HG03575 (cell line): ENCODE data around the gene NDST3.
"Not testable (repeated sequence)": the region's sequence is repeated elsewhere in the genome, so short reads cannot be mapped to it uniquely, and the experiment has no call there.

Source experiments
- ATAC-seq: cut with Tn5 transposase; IDR thresholded peaks from one replicate; pipeline ENCODE4 v1.9.1; 2021; ENCODE audit not compliant: unreplicated experiment, insufficient number of reproducible peaks, low FRiP score; ENCODE audit errors: extremely low read depth

NDST3 gene

GRCh38 chr4:118259111-118259510, 224.8 kb downstream of the NDST3 start:
- no peak for ATAC-seq

GRCh38 chr4:118260309-118260708, 226.0 kb downstream of the NDST3 start:
- ATAC-seq: no peak

- no peak for ATAC-seq
Observed at GRCh38 chr4:118264096-118264495, 229.8 kb downstream of the NDST3 start.

GRCh38 chr4:118265312-118266144, 231.2 kb downstream of the NDST3 start:
- no peak for ATAC-seq

GRCh38 chr4:118266145-118266496, 231.8 kb downstream of the NDST3 start:
- not testable (repeated sequence) for ATAC-seq

- no peak for ATAC-seq
Observed at GRCh38 chr4:118268780-118269179, 234.5 kb downstream of the NDST3 start.

GRCh38 chr4:118270492-118270891, 236.2 kb downstream of the NDST3 start:
- ATAC-seq: peak; percentile 57

GRCh38 chr4:118271788-118272187, 237.5 kb downstream of the NDST3 start:
- no peak for ATAC-seq

- no peak for ATAC-seq
Observed at GRCh38 chr4:118273642-118274041, 239.4 kb downstream of the NDST3 start.

- ATAC-seq: no peak
Observed at GRCh38 chr4:118276580-118276979, 242.3 kb downstream of the NDST3 start.

- ATAC-seq: no peak
Observed at GRCh38 chr4:118277243-118277642, 243.0 kb downstream of the NDST3 start.

- ATAC-seq: peak; percentile 48
Observed at GRCh38 chr4:118278473-118279274, 244.4 kb downstream of the NDST3 start.

GRCh38 chr4:118279328-118279727, 245.0 kb downstream of the NDST3 start:
- no peak for ATAC-seq

- no peak for ATAC-seq
Observed at GRCh38 chr4:118279920-118280432, 245.7 kb downstream of the NDST3 start.

GRCh38 chr4:118280501-118281218, 246.4 kb downstream of the NDST3 start:
- peak; percentile 19 for ATAC-seq

- no peak for ATAC-seq
Observed at GRCh38 chr4:118281611-118282442, 247.5 kb downstream of the NDST3 start.

GRCh38 chr4:118282692-118283091, 248.4 kb downstream of the NDST3 start:
- no peak for ATAC-seq

GRCh38 chr4:118284169-118284568, 249.9 kb downstream of the NDST3 start:
- ATAC-seq: no peak

GRCh38 chr4:118285931-118286330, 251.6 kb downstream of the NDST3 start:
- ATAC-seq: no peak
